HG02973 (cell line): ENCODE measurements around the gene SERPIND1.

Experiments
- ATAC-seq: cut with Tn5 transposase; IDR thresholded peaks from one replicate; pipeline ENCODE4 v1.9.1; 2021; ENCODE audit warnings: moderate library complexity; ENCODE audit not compliant: unreplicated experiment

Gene SERPIND1

GRCh38 chr22:20771918-20772625 is 1.8 kb upstream of the SERPIND1 start:
- no peak for ATAC-seq

- no peak for ATAC-seq
These were observed 969 bp downstream of the SERPIND1 start for GRCh38 chr22:20774882-20775281.

GRCh38 chr22:20775342-20775895 is 1.5 kb downstream of the SERPIND1 start:
- ATAC-seq, result no peak

GRCh38 chr22:20776624-20777405 is 2.9 kb downstream of the SERPIND1 start:
- no peak for ATAC-seq

- ATAC-seq, result no peak
These were observed 3.7 kb downstream of the SERPIND1 start for GRCh38 chr22:20777420-20778177.

GRCh38 chr22:20779014-20779817 is 5.3 kb downstream of the SERPIND1 start:
- ATAC-seq, result no peak

GRCh38 chr22:20779818-20780158 is 5.9 kb downstream of the SERPIND1 start:
- ATAC-seq, result no peak

- ATAC-seq, result no peak
These were observed 7.5 kb downstream of the SERPIND1 start for GRCh38 chr22:20781272-20781990.

GRCh38 chr22:20782083-20782482 is 8.2 kb downstream of the SERPIND1 start:
- no peak for ATAC-seq

GRCh38 chr22:20782596-20783299 is 8.8 kb downstream of the SERPIND1 start:
- ATAC-seq, result no peak

GRCh38 chr22:20783300-20783673 is 9.4 kb downstream of the SERPIND1 start:
- ATAC-seq, result no peak

GRCh38 chr22:20783844-20784723 is 10.2 kb downstream of the SERPIND1 start:
- ATAC-seq, result no peak

- ATAC-seq, result no peak
These were observed 11.5 kb downstream of the SERPIND1 start for GRCh38 chr22:20785415-20785814.

GRCh38 chr22:20786048-20786447 is 12.1 kb downstream of the SERPIND1 start:
- no peak for ATAC-seq

GRCh38 chr22:20786536-20786979 is 12.6 kb downstream of the SERPIND1 start:
- no peak for ATAC-seq

GRCh38 chr22:20787223-20787622 is 13.3 kb downstream of the SERPIND1 start:
- no peak for ATAC-seq

- ATAC-seq, result no peak
These were observed 14.1 kb downstream of the SERPIND1 start for GRCh38 chr22:20787746-20788626.
